ENCODE data around the gene CCNT2. TPM values are rescaled to one million over a fixed set of nuclear protein-coding genes. Genes with fewer than 3 reads are reported as not detected.
"Not testable (repeated sequence)": the region's sequence is repeated elsewhere in the genome, so short reads cannot be mapped to it uniquely, and the experiment has no call there.

CCNT2 gene
- total RNA-seq, 1 experiment from 2014 or later: 32.6 TPM

GRCh38 chr2:134903701-134904100 is 14.9 kb upstream of the CCNT2 start:
- ATAC-seq; H3K4me3 ChIP-seq (replicated peaks in 1 of 2; ENCODE audit: low read depth in 1 of 2, low read length in 2 of 2); RAD21 ChIA-PET (ENCODE audit: low non-redundant PET in 1 of 2, low total read pairs in 2 of 2, uncharacterized antibody in 2 of 2, unreplicated experiment in 2 of 2); H3K9me3 ChIP-seq (ENCODE audit: control insufficient read depth in 1 of 2, insufficient read depth in 1 of 2, low read depth in 1 of 2, low read length in 2 of 2); DNase-seq (ENCODE audit: low read depth, low spot score); H3K79me2 ChIP-seq (ENCODE audit: insufficient read depth, low read length); POLR2A ChIA-PET; CTCF ChIA-PET; H4K20me1 ChIP-seq (ENCODE audit: insufficient read depth); H2AFZ ChIP-seq (ENCODE audit: low read depth, low read length, poor library complexity, severe bottlenecking); BruUV-seq (replicated peaks); H3K36me3 ChIP-seq (ENCODE audit: control insufficient read depth in 1 of 2, insufficient read depth in 2 of 2, low read length in 2 of 2); H3K9ac ChIP-seq (ENCODE audit: low read length); H3K27me3 ChIP-seq (ENCODE audit: insufficient read depth, low read length); H3K27ac ChIP-seq (ENCODE audit: low read depth, low read length); H3K9me2 ChIP-seq (ENCODE audit: insufficient read depth); H3K4me2 ChIP-seq (ENCODE audit: low read length); H3K4me1 ChIP-seq (ENCODE audit: control insufficient read depth in 1 of 2, insufficient read depth in 2 of 2, low read length in 2 of 2): not testable (repeated sequence)
- intact Hi-C loops (cut with micrococcal nuclease): loop anchor here (10.0 kb wide), 1 partner anchor 789 kb away; no protein-coding TSS in a partner anchor
- peak; percentile 37; the same call in 1 of the 2 replicates for TF ChIP-seq CEBPB (IDR thresholded peaks at IDR 0.05; ENCODE audit: low read depth)

GRCh38 chr2:134905168-134905567 is 13.5 kb upstream of the CCNT2 start:
- H3K9ac ChIP-seq (ENCODE audit: low read length): no peak overlapping the region
- no peaks in the 10 kb centered on the region for H4K20me1 ChIP-seq (ENCODE audit: insufficient read depth)
- no peak overlapping the region for H3K4me3 ChIP-seq (replicated peaks in 1 of 2; ENCODE audit: low read depth in 1 of 2, low read length in 2 of 2)
- RAD21 ChIA-PET (ENCODE audit: low non-redundant PET in 1 of 2, low total read pairs in 2 of 2, uncharacterized antibody in 2 of 2, unreplicated experiment in 2 of 2): no interaction called here
- CTCF ChIA-PET: no interaction called here
- no peaks in the 10 kb centered on the region for H3K27me3 ChIP-seq (ENCODE audit: insufficient read depth, low read length)
- POLR2A ChIA-PET: no interaction called here
- no peak for DNase-seq (ENCODE audit: low read depth, low spot score)
- intact Hi-C loops (cut with micrococcal nuclease): loop anchor here (10.0 kb wide), 1 partner anchor 790 kb away; no protein-coding TSS in a partner anchor
- no peak overlapping the region for H2AFZ ChIP-seq (ENCODE audit: low read depth, low read length, poor library complexity, severe bottlenecking)
- H3K4me1 ChIP-seq (ENCODE audit: control insufficient read depth in 1 of 2, insufficient read depth in 2 of 2, low read length in 2 of 2): no peaks in the 10 kb centered on the region
- TF ChIP-seq, protein P1, sequence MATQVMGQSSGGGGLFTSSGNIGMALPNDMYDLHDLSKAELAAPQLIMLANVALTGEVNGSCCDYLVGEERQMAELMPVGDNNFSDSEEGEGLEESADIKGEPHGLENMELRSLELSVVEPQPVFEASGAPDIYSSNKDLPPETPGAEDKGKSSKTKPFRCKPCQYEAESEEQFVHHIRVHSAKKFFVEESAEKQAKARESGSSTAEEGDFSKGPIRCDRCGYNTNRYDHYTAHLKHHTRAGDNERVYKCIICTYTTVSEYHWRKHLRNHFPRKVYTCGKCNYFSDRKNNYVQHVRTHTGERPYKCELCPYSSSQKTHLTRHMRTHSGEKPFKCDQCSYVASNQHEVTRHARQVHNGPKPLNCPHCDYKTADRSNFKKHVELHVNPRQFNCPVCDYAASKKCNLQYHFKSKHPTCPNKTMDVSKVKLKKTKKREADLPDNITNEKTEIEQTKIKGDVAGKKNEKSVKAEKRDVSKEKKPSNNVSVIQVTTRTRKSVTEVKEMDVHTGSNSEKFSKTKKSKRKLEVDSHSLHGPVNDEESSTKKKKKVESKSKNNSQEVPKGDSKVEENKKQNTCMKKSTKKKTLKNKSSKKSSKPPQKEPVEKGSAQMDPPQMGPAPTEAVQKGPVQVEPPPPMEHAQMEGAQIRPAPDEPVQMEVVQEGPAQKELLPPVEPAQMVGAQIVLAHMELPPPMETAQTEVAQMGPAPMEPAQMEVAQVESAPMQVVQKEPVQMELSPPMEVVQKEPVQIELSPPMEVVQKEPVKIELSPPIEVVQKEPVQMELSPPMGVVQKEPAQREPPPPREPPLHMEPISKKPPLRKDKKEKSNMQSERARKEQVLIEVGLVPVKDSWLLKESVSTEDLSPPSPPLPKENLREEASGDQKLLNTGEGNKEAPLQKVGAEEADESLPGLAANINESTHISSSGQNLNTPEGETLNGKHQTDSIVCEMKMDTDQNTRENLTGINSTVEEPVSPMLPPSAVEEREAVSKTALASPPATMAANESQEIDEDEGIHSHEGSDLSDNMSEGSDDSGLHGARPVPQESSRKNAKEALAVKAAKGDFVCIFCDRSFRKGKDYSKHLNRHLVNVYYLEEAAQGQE (IDR thresholded peaks at IDR 0.05; ENCODE audit: low read depth): no peak
- TF ChIP-seq ELF1 (IDR thresholded peaks at IDR 0.05; ENCODE audit: borderline replicate concordance, low read depth): no peak
- TF ChIP-seq SIN3A (IDR thresholded peaks at IDR 0.05; ENCODE audit: low read depth): no peak
- no peak for TF ChIP-seq YY1 (IDR thresholded peaks at IDR 0.05; ENCODE audit: extremely low read depth, insufficient replicate concordance, low read depth, low read length)
- TF ChIP-seq EZH2phosphoT487 (IDR thresholded peaks at IDR 0.05; ENCODE audit: borderline replicate concordance): no peak
- no peak for TF ChIP-seq CBX3 (IDR thresholded peaks at IDR 0.05; ENCODE audit: low read depth)
- TF ChIP-seq, protein P2, sequence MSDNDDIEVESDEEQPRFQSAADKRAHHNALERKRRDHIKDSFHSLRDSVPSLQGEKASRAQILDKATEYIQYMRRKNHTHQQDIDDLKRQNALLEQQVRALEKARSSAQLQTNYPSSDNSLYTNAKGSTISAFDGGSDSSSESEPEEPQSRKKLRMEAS (IDR thresholded peaks at IDR 0.05): no peak
- TF ChIP-seq ZBTB33 (IDR thresholded peaks at IDR 0.05; ENCODE audit: extremely low read depth, insufficient replicate concordance, low read length): no peak
- no peak for TF ChIP-seq RAD21 (IDR thresholded peaks at IDR 0.05; ENCODE audit: low read depth)
- TF ChIP-seq EGR1 (IDR thresholded peaks at IDR 0.05; ENCODE audit: low read depth): no peak
- no peak for TF ChIP-seq ZFX (IDR thresholded peaks at IDR 0.05)
- TF ChIP-seq ATF3 (IDR thresholded peaks at IDR 0.05): no peak
- TF ChIP-seq ZNF274 (IDR thresholded peaks at IDR 0.05; ENCODE audit: low read depth, low read length): no peak
- no peak for TF ChIP-seq SP1 (IDR thresholded peaks at IDR 0.05; ENCODE audit: low read depth)
- TF ChIP-seq POLR2AphosphoS5 (IDR thresholded peaks at IDR 0.05; ENCODE audit: low read depth, low read length): no peak
- H3K9me2 ChIP-seq (ENCODE audit: insufficient read depth): no peaks in the 10 kb centered on the region
- H3K36me3 ChIP-seq (ENCODE audit: control insufficient read depth in 1 of 2, insufficient read depth in 2 of 2, low read length in 2 of 2): no peaks in the 10 kb centered on the region
- H3K27ac ChIP-seq (ENCODE audit: low read depth, low read length): no peak overlapping the region
- H3K9me3 ChIP-seq (ENCODE audit: control insufficient read depth in 1 of 2, insufficient read depth in 1 of 2, low read depth in 1 of 2, low read length in 2 of 2): no peaks in the 10 kb centered on the region
- no peak overlapping the region for H3K4me2 ChIP-seq (ENCODE audit: low read length)
- BruUV-seq (replicated peaks): no TSS peak
- no peak for ATAC-seq
- no peaks in the 10 kb centered on the region for H3K79me2 ChIP-seq (ENCODE audit: insufficient read depth, low read length)
